ENCODE results near the gene HNRNPM. TPM values are rescaled to one million over a fixed set of nuclear protein-coding genes. Genes with fewer than 3 reads are reported as not detected.

Gene HNRNPM
- total RNA-seq, 6 experiments from 2014 or later, result 144 to 217 (median 194) TPM

DNA sequence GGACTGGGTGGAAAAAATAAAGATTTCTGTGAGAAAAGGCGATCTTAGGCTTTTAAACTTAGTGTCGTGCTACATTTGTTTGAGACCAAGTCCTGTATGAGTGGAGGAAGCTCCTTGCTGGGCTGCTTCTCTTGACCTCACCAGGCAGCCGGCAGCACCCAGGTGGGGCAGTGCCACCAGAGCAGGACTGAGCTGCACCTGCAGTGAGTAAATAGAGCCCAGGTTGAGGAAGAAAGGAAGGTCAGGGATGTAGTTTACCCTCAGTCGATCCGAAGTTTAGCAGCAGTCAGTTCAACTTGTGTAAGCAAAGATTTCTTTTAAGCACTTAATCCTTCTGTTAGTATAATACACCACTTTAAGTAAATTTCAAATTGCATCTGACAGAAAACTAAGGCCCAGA is 13.6 kb downstream of the HNRNPM start:
- H3K27me3 Mint-ChIP-seq (ENCODE audit: insufficient read depth), result no peaks in the 10 kb centered on the region

DNA sequence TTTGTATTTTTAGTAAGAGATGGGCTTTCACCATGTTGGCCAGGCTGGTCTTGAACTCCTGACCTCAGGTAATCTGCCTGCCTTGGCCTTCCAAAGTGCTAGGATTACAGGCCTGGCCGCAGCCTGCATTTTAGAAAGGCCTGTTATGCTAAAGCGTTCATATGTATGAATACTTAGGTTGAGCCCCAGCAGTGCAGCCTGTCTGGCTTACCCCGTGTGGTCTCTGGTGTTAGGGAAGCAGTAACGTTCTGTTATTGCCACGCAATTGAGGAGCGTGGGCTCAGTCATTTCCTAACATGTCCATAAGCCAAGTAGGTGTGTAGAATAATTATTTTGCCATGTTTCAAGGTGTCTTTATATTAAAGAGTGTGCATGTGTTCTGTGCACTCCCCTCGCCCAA is 14.3 kb downstream of the HNRNPM start:
- Mint-ChIP-seq H3K4me1 (ENCODE audit: low read depth) (peaks cover 89% of the 10 kb centered on the region), H3K9me3 (no peaks in the 10 kb centered on the region), H3K27me3 (ENCODE audit: insufficient read depth) (no peaks in the 10 kb centered on the region), H3K36me3 (ENCODE audit: low read depth) (peaks cover 29% of the 10 kb centered on the region), H3K4me3 (peak overlapping the region; percentile 87; the same call in 1 of the 2 replicates), H3K27ac (peak overlapping the region; percentile 94)
- no peak for TF ChIP-seq CTCF (IDR thresholded peaks at IDR 0.05)
- DNase-seq, result no peak

More for the DNA sequence above, 13.6 kb downstream of the HNRNPM start:
- no peak for DNase-seq
- no peak for TF ChIP-seq CTCF (IDR thresholded peaks at IDR 0.05)
- Mint-ChIP-seq H3K27ac (peak overlapping the region; percentile 69), H3K36me3 (ENCODE audit: low read depth) (peaks cover 25% of the 10 kb centered on the region), H3K4me1 (ENCODE audit: low read depth) (peaks cover 94% of the 10 kb centered on the region), H3K4me3 (no peak overlapping the region), H3K9me3 (no peaks in the 10 kb centered on the region)

DNA sequence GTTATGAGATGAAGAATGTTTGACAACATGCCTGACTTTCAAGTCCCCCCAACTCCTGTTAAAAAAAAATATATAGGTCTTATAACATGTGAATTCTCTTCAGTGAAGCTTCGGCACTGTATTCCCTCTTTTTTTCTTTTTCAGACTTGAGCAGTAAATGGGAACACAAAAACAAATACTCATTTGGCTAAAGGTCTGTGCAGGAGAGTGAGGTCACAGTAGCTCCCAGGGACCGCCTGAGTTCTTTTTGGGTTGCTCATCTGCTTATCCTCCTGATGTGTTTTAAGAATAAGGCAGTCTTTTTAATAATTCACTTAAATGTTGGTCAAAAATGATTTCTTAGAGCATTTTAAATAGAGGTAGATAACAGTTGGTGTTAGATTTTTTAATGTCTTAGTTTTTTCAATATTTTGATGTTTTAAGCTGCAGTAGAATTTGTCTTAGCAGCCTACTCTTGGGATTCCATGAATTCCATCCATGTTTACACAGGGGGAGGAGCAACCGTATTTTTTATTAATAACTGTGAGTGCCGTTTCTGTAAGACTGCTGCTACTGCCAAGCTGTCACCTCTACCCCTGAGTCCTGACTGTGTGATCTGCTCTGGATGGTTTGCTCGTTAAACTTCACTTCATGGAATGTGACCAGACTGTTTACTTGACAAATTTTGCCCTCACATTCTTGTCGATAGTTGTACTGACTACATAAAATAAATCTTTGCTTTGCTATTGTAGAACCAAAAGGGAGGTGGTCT is 14.9 kb downstream of the HNRNPM start:
- DNase-seq, result peak; percentile 74
- TF ChIP-seq CTCF (IDR thresholded peaks at IDR 0.05), result no peak
- H3K36me3 Mint-ChIP-seq (ENCODE audit: low read depth), result peaks cover 34% of the 10 kb centered on the region
- peak overlapping the region; percentile 94 for H3K27ac Mint-ChIP-seq
- no peaks in the 10 kb centered on the region for H3K9me3 Mint-ChIP-seq
- peaks cover 83% of the 10 kb centered on the region for H3K4me1 Mint-ChIP-seq (ENCODE audit: low read depth)
- no peaks in the 10 kb centered on the region for H3K27me3 Mint-ChIP-seq (ENCODE audit: insufficient read depth)
- peak overlapping the region; percentile 87 for H3K4me3 Mint-ChIP-seq

- peaks cover 41% of the 10 kb centered on the region for H3K36me3 Mint-ChIP-seq (ENCODE audit: low read depth)
- no peak for DNase-seq
- no peaks in the 10 kb centered on the region for H3K9me3 Mint-ChIP-seq
- peak overlapping the region; percentile 87 for H3K4me3 Mint-ChIP-seq
- H3K27me3 Mint-ChIP-seq (ENCODE audit: insufficient read depth), result no peaks in the 10 kb centered on the region
- peak overlapping the region; percentile 94 for H3K27ac Mint-ChIP-seq
- TF ChIP-seq CTCF (IDR thresholded peaks at IDR 0.05), result no peak
- H3K4me1 Mint-ChIP-seq (ENCODE audit: low read depth), result peaks cover 73% of the 10 kb centered on the region
Observed at GRCh38 chr19:8460516-8461298, 15.9 kb downstream of the HNRNPM start.

- TF ChIP-seq CTCF (IDR thresholded peaks at IDR 0.05), result no peak
- peak overlapping the region; percentile 49 for H3K27ac Mint-ChIP-seq
- H3K4me1 Mint-ChIP-seq (ENCODE audit: low read depth), result peaks cover 72% of the 10 kb centered on the region
- peak overlapping the region; percentile 15; the same call in 1 of the 2 replicates for H3K4me3 Mint-ChIP-seq
- H3K9me3 Mint-ChIP-seq, result no peaks in the 10 kb centered on the region
- H3K36me3 Mint-ChIP-seq (ENCODE audit: low read depth), result peaks cover 43% of the 10 kb centered on the region
- H3K27me3 Mint-ChIP-seq (ENCODE audit: insufficient read depth), result no peaks in the 10 kb centered on the region
- DNase-seq, result no peak
Observed at GRCh38 chr19:8461376-8461775, 16.6 kb downstream of the HNRNPM start.
